Muscle layer of colon (tissue), 2 donors: Measurements from ENCODE around the gene TMEM164.

Experiments
- H3K27ac ChIP-seq: one replicate; pipeline ENCODE4 v1.7.0; 2013; ENCODE audit warnings: low read depth, mild to moderate bottlenecking, low read length, moderate library complexity
- H3K27me3 ChIP-seq, 2 donors: one replicate each; pipeline ENCODE4 v1.7.0; 2013; ENCODE audit warnings: low read length in 2 of 2, mild to moderate bottlenecking in 2 of 2; ENCODE audit not compliant: insufficient read depth in 2 of 2, control insufficient read depth in 1 of 2
- H3K36me3 ChIP-seq: one replicate; pipeline ENCODE4 v1.7.0; 2013; ENCODE audit warnings: mild to moderate bottlenecking, low read length; ENCODE audit not compliant: insufficient read depth
- H3K4me1 ChIP-seq: one replicate; pipeline ENCODE4 v1.7.0; 2013; ENCODE audit warnings: mild to moderate bottlenecking, low read length; ENCODE audit not compliant: insufficient read depth
- H3K4me3 ChIP-seq, 2 donors: one replicate each; pipeline ENCODE4 v1.7.0; 2013; ENCODE audit warnings: low read length in 2 of 2, low read depth in 1 of 2, mild to moderate bottlenecking in 1 of 2, moderate library complexity in 1 of 2
- H3K9ac ChIP-seq: one replicate; pipeline ENCODE4 v1.7.0; 2013; ENCODE audit warnings: low read length
- H3K9me3 ChIP-seq: one replicate; pipeline ENCODE4 v1.7.0; 2013; ENCODE audit warnings: mild to moderate bottlenecking, low read length
- donor health status: abdominal sarcoma.
- donor health status: Adenocarcinoma of cecum.

Gene TMEM164

GRCh38 chrX:110204986-110205385 lies 202.1 kb downstream of the TMEM164 start:
- no peaks in the 10 kb centered on the region for H3K9me3 ChIP-seq
- H3K4me3 ChIP-seq: no peak overlapping the region
- H3K27ac ChIP-seq: no peak overlapping the region
- no peak overlapping the region for H3K9ac ChIP-seq
- no peaks in the 10 kb centered on the region for H3K27me3 ChIP-seq
- H3K4me1 ChIP-seq: no peaks in the 10 kb centered on the region
- no peaks in the 10 kb centered on the region for H3K36me3 ChIP-seq

DNA sequence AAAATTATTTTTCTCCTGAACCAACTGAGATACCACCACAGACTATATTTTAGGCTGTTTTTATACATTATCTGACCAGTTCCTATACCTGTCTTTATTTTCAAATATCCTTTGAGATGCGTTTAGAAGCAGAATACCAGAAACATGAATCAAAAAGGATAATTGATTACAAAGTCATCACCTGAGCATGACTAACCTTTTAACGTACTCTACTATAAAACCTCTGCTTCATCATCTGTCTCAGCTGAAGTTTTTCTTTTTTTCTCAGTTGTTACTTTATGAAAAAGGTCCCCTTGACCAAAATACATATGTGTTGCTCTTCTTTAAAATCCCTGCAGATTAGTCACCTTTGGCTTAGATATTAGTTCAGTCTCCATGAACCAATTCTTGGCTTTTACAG lies 205.2 kb downstream of the TMEM164 start:
- Histone ChIP-seq H3K4me3 (no peak overlapping the region), H3K4me1 (no peaks in the 10 kb centered on the region), H3K27me3 (no peaks in the 10 kb centered on the region), H3K27ac (no peak overlapping the region), H3K9ac (no peak overlapping the region), H3K36me3 (no peaks in the 10 kb centered on the region), H3K9me3 (no peaks in the 10 kb centered on the region)

- Histone ChIP-seq H3K4me1 (no peaks in the 10 kb centered on the region), H3K9ac (no peak overlapping the region), H3K9me3 (no peaks in the 10 kb centered on the region), H3K27me3 (no peaks in the 10 kb centered on the region), H3K4me3 (no peak overlapping the region), H3K36me3 (no peaks in the 10 kb centered on the region), H3K27ac (no peak overlapping the region)
These were observed 207.7 kb downstream of the TMEM164 start for GRCh38 chrX:110210417-110211139.

DNA sequence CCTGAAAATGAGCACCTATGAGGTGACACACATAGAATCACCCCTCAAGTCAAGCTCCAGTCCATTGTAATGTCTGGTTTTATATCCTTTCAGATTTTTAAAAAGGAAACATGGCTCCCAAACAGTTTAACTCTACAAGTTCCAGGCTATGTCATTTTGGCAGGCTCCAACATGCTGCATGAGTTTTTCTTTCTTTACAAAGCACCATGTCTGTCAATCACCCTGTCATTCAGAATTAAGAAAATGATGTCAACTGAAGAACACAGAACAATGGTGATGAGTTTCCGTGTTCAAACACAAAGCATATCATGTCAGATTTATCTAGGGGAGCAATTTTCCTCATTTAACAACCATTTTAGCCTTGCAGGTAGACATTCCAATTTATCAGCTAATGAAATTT lies 208.4 kb downstream of the TMEM164 start:
- H3K9me3 ChIP-seq: no peaks in the 10 kb centered on the region
- no peak overlapping the region for H3K27ac ChIP-seq
- no peak overlapping the region for H3K9ac ChIP-seq
- H3K4me1 ChIP-seq: no peaks in the 10 kb centered on the region
- H3K4me3 ChIP-seq: no peak overlapping the region
- H3K36me3 ChIP-seq: no peaks in the 10 kb centered on the region
- H3K27me3 ChIP-seq: no peaks in the 10 kb centered on the region

- H3K36me3 ChIP-seq: no peaks in the 10 kb centered on the region
These were observed 209.4 kb downstream of the TMEM164 start for GRCh38 chrX:110212299-110212698.

GRCh38 chrX:110213183-110213582 lies 210.3 kb downstream of the TMEM164 start:
- Histone ChIP-seq H3K27ac (no peak overlapping the region), H3K9ac (no peak overlapping the region), H3K9me3 (no peaks in the 10 kb centered on the region), H3K4me1 (no peaks in the 10 kb centered on the region), H3K4me3 (no peak overlapping the region), H3K27me3 (no peaks in the 10 kb centered on the region), H3K36me3 (no peaks in the 10 kb centered on the region)

More at GRCh38 chrX:110212299-110212698, 209.4 kb downstream of the TMEM164 start:
- Histone ChIP-seq H3K4me3 (no peak overlapping the region), H3K9me3 (no peaks in the 10 kb centered on the region), H3K9ac (no peak overlapping the region), H3K4me1 (no peaks in the 10 kb centered on the region), H3K27ac (no peak overlapping the region), H3K27me3 (no peaks in the 10 kb centered on the region)

DNA sequence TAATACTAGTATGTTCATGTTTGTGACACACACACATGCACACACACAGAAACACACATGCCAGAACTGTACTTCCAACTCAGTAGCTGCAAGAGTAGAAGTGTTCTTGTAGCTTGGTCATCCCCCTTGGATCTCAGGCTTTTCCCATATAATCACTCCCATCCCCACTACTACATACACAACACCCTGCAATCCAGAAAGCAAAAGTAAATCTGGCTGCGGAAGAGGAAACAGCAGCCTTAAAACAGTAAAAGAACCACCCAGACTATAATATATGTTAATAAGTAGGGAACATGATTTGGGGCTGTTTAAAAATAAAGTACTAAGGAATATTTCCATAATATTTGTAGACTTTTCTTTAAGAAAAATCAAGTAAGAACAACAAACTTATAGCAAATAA lies 211.8 kb downstream of the TMEM164 start:
- Histone ChIP-seq H3K4me1 (no peaks in the 10 kb centered on the region), H3K27me3 (no peaks in the 10 kb centered on the region), H3K4me3 (no peak overlapping the region), H3K27ac (no peak overlapping the region), H3K9ac (no peak overlapping the region), H3K9me3 (no peaks in the 10 kb centered on the region), H3K36me3 (no peaks in the 10 kb centered on the region)

GRCh38 chrX:110215411-110215810 lies 212.5 kb downstream of the TMEM164 start:
- H3K9ac ChIP-seq: no peak overlapping the region
- no peaks in the 10 kb centered on the region for H3K9me3 ChIP-seq
- H3K27ac ChIP-seq: no peak overlapping the region
- no peaks in the 10 kb centered on the region for H3K36me3 ChIP-seq
- no peaks in the 10 kb centered on the region for H3K27me3 ChIP-seq
- no peak overlapping the region for H3K4me3 ChIP-seq
- no peaks in the 10 kb centered on the region for H3K4me1 ChIP-seq

DNA sequence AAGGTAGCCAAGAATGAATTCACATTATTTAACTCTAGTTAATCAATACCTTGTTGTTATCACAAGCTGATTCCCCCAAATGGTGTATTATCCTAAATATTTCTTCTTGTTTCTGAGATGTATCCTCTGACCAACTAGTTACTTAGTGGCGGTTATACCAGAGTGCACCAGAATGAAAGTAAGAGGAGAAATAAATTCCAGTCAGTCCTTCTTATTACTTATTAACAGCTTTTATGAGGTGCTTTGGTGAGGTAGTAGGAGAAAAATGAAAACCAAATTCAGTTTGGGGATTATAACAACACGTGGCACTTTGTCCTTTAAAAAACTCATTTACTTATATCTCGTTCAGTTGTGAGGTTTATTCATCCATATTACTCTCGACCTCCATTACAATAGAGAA lies 213.1 kb downstream of the TMEM164 start:
- Histone ChIP-seq H3K9ac (no peak overlapping the region), H3K4me3 (no peak overlapping the region), H3K27me3 (no peaks in the 10 kb centered on the region), H3K27ac (no peak overlapping the region), H3K9me3 (no peaks in the 10 kb centered on the region), H3K36me3 (no peaks in the 10 kb centered on the region), H3K4me1 (no peaks in the 10 kb centered on the region)

- Histone ChIP-seq H3K9me3 (no peaks in the 10 kb centered on the region), H3K27ac (no peak overlapping the region), H3K36me3 (no peaks in the 10 kb centered on the region), H3K4me1 (no peaks in the 10 kb centered on the region), H3K27me3 (no peaks in the 10 kb centered on the region), H3K9ac (no peak overlapping the region), H3K4me3 (no peak overlapping the region)
These were observed 215.7 kb downstream of the TMEM164 start for GRCh38 chrX:110218591-110218990.

DNA sequence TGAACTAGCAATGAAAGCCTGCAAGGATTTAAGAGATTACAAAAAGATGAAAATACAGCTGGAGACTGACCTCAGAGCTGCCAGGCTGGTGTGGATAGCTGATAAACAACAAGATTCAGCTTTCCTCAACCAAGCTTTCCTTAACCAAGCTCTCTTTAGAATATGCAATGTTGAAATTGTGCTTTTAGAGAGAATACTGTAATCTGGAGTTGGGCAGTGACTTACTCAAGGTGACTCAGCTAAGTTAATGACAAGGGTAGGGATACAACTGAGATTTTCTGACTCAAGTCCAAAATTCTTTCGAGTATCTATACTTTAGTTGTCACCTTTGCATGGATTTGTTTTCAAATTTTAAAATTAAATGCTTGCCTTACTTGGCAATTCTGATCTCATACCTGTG lies 217.0 kb downstream of the TMEM164 start:
- no peaks in the 10 kb centered on the region for H3K9me3 ChIP-seq
- no peaks in the 10 kb centered on the region for H3K36me3 ChIP-seq
- H3K4me1 ChIP-seq: no peaks in the 10 kb centered on the region
- no peaks in the 10 kb centered on the region for H3K27me3 ChIP-seq
- H3K9ac ChIP-seq: no peak overlapping the region
- H3K27ac ChIP-seq: no peak overlapping the region
- H3K4me3 ChIP-seq: no peak overlapping the region

DNA sequence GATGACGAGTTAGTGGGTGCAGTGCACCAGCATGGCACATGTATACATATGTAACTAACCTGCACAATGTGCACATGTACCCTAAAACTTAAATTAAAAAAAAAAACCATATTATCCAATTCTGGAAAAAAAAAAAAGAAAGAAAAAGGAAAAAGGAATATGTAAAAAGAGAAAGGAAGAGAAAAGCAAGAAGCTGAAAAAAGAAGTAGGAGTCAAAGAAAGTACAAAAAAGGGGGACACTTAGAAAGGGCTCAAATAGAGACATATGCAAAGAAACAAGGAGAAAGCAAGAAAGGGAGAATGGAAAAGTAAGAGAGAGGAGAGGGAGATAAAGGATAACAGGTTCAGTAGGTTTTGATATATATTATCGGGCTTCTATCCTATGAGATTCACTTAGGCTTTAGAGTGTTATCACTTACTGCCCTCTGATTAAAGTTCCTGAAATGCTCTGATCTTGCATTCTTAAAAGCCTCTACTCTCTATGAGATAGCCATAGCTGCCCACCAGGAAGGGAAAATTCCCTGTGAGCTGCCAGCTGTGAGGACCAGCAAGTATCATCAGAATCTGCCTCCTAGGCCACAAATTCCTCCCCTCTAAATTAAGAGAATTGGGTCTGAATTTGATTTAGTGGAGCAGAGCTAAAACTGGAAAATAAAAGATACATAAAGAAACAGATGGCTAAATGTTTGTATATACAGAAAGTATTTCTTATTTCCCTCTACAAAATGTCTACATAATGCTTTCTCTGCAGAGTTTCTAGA lies 219.8 kb downstream of the TMEM164 start:
- no peaks in the 10 kb centered on the region for H3K27me3 ChIP-seq
- H3K27ac ChIP-seq: no peak overlapping the region
- H3K4me1 ChIP-seq: no peaks in the 10 kb centered on the region
- no peaks in the 10 kb centered on the region for H3K36me3 ChIP-seq
- H3K4me3 ChIP-seq: no peak overlapping the region
- no peak overlapping the region for H3K9ac ChIP-seq
- H3K9me3 ChIP-seq: no peaks in the 10 kb centered on the region
